Ishikawa (cell line): Measurements from ENCODE around the gene FZR1.

Experiments used
- CEBPB ChIP-seq: IDR thresholded peaks from 2 replicates; pipeline ENCODE4 v1.6.1; 2012
- CREB1 ChIP-seq: IDR thresholded peaks from 2 replicates; pipeline ENCODE4 v1.6.1; 2012; ENCODE audit warnings: low read depth
- EGR1 ChIP-seq: IDR thresholded peaks from 2 replicates; pipeline ENCODE4 v1.6.1; 2012
- EP300 ChIP-seq: IDR thresholded peaks from 2 replicates; pipeline ENCODE4 v1.6.1; 2012; ENCODE audit warnings: borderline replicate concordance
- FOXM1 ChIP-seq: IDR thresholded peaks from 2 replicates; pipeline ENCODE4 v1.6.1; 2012; ENCODE audit warnings: low read depth, borderline replicate concordance
- NFIC ChIP-seq: IDR thresholded peaks from 2 replicates; pipeline ENCODE4 v1.6.1; 2012
- RAD21 ChIP-seq: IDR thresholded peaks from 2 replicates; pipeline ENCODE4 v1.6.1; 2012; ENCODE audit warnings: low read depth
- TAF1 ChIP-seq: IDR thresholded peaks from 2 replicates; pipeline ENCODE4 v1.6.1; 2012; ENCODE audit warnings: low read depth, mild to moderate bottlenecking
- TCF12 ChIP-seq: IDR thresholded peaks from 2 replicates; pipeline ENCODE4 v1.6.1; 2012; ENCODE audit warnings: low read depth
- TEAD4 ChIP-seq: IDR thresholded peaks from 2 replicates; pipeline ENCODE4 v1.6.1; 2012
- YY1 ChIP-seq: IDR thresholded peaks from 2 replicates; pipeline ENCODE4 v1.6.1; 2012; ENCODE audit warnings: low read depth
- ZBTB7A ChIP-seq: IDR thresholded peaks from 2 replicates; pipeline ENCODE4 v1.6.1; 2012; ENCODE audit warnings: low read depth
- TF ChIP-seq, protein P1 (sequence below): IDR thresholded peaks from 2 replicates; pipeline ENCODE4 v1.6.1; 2012
- TF ChIP-seq, protein P2 (sequence below): IDR thresholded peaks from 2 replicates; pipeline ENCODE4 v1.6.1; 2012
- TF ChIP-seq, protein P3 (sequence below): IDR thresholded peaks from 2 replicates; pipeline ENCODE4 v1.6.1; 2012; ENCODE audit warnings: low read depth, mild to moderate bottlenecking

FZR1 gene

GRCh38 chr19:3527238-3527910, 21.3 kb downstream of the FZR1 start:
- TF ChIP-seq FOXM1: no peak
- TF ChIP-seq, protein P1, sequence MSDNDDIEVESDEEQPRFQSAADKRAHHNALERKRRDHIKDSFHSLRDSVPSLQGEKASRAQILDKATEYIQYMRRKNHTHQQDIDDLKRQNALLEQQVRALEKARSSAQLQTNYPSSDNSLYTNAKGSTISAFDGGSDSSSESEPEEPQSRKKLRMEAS: no peak
- TF ChIP-seq EGR1: no peak
- no peak for TF ChIP-seq ZBTB7A
- TF ChIP-seq, protein P2, sequence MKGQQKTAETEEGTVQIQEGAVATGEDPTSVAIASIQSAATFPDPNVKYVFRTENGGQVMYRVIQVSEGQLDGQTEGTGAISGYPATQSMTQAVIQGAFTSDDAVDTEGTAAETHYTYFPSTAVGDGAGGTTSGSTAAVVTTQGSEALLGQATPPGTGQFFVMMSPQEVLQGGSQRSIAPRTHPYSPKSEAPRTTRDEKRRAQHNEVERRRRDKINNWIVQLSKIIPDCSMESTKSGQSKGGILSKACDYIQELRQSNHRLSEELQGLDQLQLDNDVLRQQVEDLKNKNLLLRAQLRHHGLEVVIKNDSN: no peak
- no peak for TF ChIP-seq RAD21
- no peak for TF ChIP-seq TEAD4
- no peak for TF ChIP-seq NFIC
- TF ChIP-seq CREB1: no peak
- no peak for TF ChIP-seq YY1

DNA sequence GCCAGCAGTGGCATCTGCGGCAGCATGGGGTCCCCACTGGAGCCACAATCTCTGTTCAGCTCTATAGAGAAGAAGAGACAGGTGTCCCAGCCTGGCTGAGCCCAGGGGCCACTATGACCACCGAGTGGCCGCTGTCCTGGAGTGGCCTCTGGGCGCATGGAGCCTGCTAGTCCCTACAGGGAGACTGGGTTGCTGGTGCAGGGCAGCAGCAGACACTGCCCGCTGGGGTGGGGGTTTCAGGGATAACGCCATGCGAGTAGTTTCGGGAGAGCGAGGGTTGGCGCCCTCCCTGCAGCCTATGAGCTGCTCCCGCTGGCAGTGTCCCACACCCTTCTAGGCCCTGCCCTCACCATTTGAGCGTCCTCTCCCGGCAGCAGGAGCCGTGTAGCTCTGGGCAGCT, 22.0 kb downstream of the FZR1 start:
- no peak for TF ChIP-seq TEAD4

DNA sequence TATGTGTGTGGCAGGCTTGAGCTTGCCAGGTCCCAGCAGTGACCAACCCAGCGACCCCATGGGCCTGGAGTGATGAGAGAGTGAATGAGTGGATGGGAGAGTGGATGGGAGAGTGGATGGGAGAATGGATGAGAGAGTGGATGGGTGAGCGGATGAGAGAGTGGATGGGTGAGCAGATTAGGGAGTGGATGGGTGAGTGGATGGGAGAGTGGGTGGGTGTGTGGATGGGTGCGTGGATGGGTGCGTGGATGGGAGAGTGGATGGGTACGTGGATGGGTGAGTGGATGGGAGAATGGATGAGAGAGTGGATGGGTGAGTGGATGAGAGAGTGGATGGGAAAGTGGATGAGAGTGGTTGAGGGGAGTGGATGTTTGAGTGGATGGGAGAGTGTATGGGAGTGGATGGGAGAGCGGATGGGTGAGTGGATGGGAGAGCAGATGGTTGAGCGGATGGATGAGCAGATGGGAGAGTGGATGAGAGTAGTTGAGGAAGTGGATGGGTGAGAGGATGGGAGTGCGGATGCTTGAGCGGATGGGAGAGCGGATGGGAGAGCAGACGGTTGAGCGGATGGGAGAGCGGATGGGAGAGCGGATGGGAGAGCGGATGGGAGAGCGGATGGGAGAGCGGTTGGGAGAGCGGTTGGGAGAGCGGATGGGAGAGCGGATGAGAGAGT, 22.6 kb downstream of the FZR1 start:
- TF ChIP-seq NFIC (no peak), YY1 (no peak), CEBPB (no peak), EGR1 (no peak), FOXM1 (no peak)

- TF ChIP-seq, protein P3, sequence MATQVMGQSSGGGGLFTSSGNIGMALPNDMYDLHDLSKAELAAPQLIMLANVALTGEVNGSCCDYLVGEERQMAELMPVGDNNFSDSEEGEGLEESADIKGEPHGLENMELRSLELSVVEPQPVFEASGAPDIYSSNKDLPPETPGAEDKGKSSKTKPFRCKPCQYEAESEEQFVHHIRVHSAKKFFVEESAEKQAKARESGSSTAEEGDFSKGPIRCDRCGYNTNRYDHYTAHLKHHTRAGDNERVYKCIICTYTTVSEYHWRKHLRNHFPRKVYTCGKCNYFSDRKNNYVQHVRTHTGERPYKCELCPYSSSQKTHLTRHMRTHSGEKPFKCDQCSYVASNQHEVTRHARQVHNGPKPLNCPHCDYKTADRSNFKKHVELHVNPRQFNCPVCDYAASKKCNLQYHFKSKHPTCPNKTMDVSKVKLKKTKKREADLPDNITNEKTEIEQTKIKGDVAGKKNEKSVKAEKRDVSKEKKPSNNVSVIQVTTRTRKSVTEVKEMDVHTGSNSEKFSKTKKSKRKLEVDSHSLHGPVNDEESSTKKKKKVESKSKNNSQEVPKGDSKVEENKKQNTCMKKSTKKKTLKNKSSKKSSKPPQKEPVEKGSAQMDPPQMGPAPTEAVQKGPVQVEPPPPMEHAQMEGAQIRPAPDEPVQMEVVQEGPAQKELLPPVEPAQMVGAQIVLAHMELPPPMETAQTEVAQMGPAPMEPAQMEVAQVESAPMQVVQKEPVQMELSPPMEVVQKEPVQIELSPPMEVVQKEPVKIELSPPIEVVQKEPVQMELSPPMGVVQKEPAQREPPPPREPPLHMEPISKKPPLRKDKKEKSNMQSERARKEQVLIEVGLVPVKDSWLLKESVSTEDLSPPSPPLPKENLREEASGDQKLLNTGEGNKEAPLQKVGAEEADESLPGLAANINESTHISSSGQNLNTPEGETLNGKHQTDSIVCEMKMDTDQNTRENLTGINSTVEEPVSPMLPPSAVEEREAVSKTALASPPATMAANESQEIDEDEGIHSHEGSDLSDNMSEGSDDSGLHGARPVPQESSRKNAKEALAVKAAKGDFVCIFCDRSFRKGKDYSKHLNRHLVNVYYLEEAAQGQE: no peak
- TF ChIP-seq FOXM1 (no peak), TCF12 (no peak), NFIC (no peak), ZBTB7A (no peak), EP300 (no peak), CREB1 (no peak), TEAD4 (no peak), EGR1 (no peak), CEBPB (no peak), RAD21 (no peak), YY1 (no peak), TAF1 (no peak)
- TF ChIP-seq, protein P2: no peak
- TF ChIP-seq, protein P1: no peak
Observed at GRCh38 chr19:3530389-3530788, 24.3 kb downstream of the FZR1 start.

- TF ChIP-seq, protein P1: no peak
- TF ChIP-seq TCF12 (no peak), CREB1 (no peak), FOXM1 (no peak), RAD21 (no peak), EGR1 (no peak), TAF1 (no peak), YY1 (no peak), EP300 (no peak), NFIC (no peak), CEBPB (no peak)
- TF ChIP-seq, protein P2: no peak
- TF ChIP-seq, protein P3: no peak
Observed at GRCh38 chr19:3531716-3532115, 25.6 kb downstream of the FZR1 start.
